Effector memory CD4-positive, alpha-beta T cell (primary cell): Measurements from ENCODE around the gene KCNT1.

ENCODE experiments used
- DNase-seq, 3 donors: peaks; one replicate each; pipeline ENCODE4 v3.0.0-alpha.2; 2020
- H3K27ac ChIP-seq: 2 replicates; pipeline ENCODE4 v1.7.0; 2013; ENCODE audit warnings: mild to moderate bottlenecking, low read length, moderate library complexity; ENCODE audit not compliant: insufficient read depth, poor library complexity, severe bottlenecking
- H3K27me3 ChIP-seq: replicated peaks from 2 replicates; pipeline ENCODE4 v1.7.0; 2013; ENCODE audit warnings: mild to moderate bottlenecking, low read length; ENCODE audit not compliant: insufficient read depth, control insufficient read depth, poor library complexity, severe bottlenecking
- H3K36me3 ChIP-seq: 2 replicates; pipeline ENCODE4 v1.7.0; 2013; ENCODE audit warnings: mild to moderate bottlenecking, low read length, moderate library complexity; ENCODE audit not compliant: control insufficient read depth, insufficient read depth
- H3K4me1 ChIP-seq: 2 replicates; pipeline ENCODE4 v1.7.0; 2013; ENCODE audit warnings: low read length, mild to moderate bottlenecking; ENCODE audit not compliant: control insufficient read depth, insufficient read depth, poor library complexity, severe bottlenecking
- H3K4me3 ChIP-seq: 2 replicates; pipeline ENCODE4 v1.7.0; 2013; ENCODE audit warnings: low read length, low read depth, mild to moderate bottlenecking; ENCODE audit not compliant: insufficient read depth, poor library complexity, severe bottlenecking
- H3K9me3 ChIP-seq: 2 replicates; pipeline ENCODE4 v1.7.0; 2013; ENCODE audit warnings: mild to moderate bottlenecking, low read length, moderate library complexity; ENCODE audit not compliant: control insufficient read depth

The KCNT1 gene

GRCh38 chr9:135763716-135764446 is 61.9 kb downstream of the KCNT1 start:
- no peaks in the 10 kb centered on the region for H3K4me1 ChIP-seq
- H3K9me3 ChIP-seq = no peaks in the 10 kb centered on the region
- H3K4me3 ChIP-seq = no peak overlapping the region
- DNase-seq = no peak
- no peaks in the 10 kb centered on the region for H3K36me3 ChIP-seq
- no peaks in the 10 kb centered on the region for H3K27me3 ChIP-seq
- no peak overlapping the region for H3K27ac ChIP-seq

DNA sequence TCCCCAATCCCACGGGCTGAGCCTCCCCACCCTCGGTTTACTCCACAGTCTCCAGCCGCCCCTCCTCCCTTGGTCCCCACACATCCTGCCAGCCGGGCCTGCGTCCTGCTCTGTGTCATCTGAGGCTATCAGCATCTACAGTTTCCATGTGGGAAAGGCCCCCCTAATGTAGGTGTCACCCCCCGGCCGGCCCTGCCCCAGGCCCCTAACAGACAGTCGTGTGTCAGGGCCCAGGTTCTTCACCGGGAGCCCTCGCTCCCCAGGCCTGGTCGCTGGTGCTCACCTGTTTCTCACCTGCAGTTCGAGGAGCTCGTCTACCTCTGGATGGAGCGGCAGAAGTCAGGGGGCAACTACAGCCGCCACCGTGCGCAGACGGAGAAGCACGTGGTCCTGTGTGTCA is 62.7 kb downstream of the KCNT1 start:
- no peak overlapping the region for H3K4me3 ChIP-seq

DNA sequence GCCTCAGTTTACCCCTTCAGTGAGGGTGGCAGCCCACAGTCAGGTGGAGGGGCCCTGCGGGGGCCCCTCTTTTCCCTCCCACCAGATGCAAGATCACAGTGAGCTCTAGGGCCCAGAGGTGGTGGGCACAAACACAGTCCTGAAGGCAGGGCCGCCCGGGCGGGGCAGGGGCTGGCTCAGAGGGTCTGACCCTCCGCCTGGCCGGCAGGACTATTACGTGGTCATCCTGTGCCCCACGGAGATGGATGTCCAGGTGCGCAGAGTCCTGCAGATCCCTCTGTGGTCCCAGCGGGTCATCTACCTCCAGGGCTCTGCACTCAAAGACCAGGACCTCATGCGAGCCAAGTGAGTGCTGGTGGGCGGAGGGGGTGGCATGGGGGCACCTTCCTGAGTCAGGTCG is 63.4 kb downstream of the KCNT1 start:
- no peak for DNase-seq
- no peaks in the 10 kb centered on the region for H3K27me3 ChIP-seq
- H3K36me3 ChIP-seq = no peaks in the 10 kb centered on the region
- H3K4me3 ChIP-seq = no peak overlapping the region
- H3K27ac ChIP-seq = no peak overlapping the region
- H3K9me3 ChIP-seq = no peaks in the 10 kb centered on the region
- H3K4me1 ChIP-seq = no peaks in the 10 kb centered on the region

More for the DNA sequence above, 62.7 kb downstream of the KCNT1 start:
- no peak for DNase-seq
- H3K36me3 ChIP-seq = no peaks in the 10 kb centered on the region
- H3K27ac ChIP-seq = no peak overlapping the region
- H3K9me3 ChIP-seq = no peaks in the 10 kb centered on the region
- no peaks in the 10 kb centered on the region for H3K27me3 ChIP-seq
- H3K4me1 ChIP-seq = no peaks in the 10 kb centered on the region

GRCh38 chr9:135766251-135766650 is 64.3 kb downstream of the KCNT1 start:
- Histone ChIP-seq H3K36me3 (no peaks in the 10 kb centered on the region), H3K4me1 (no peaks in the 10 kb centered on the region), H3K4me3 (no peak overlapping the region), H3K27me3 (no peaks in the 10 kb centered on the region), H3K9me3 (no peaks in the 10 kb centered on the region), H3K27ac (no peak overlapping the region)
- DNase-seq = no peak

- Histone ChIP-seq H3K4me1 (no peaks in the 10 kb centered on the region), H3K4me3 (no peak overlapping the region), H3K36me3 (no peaks in the 10 kb centered on the region), H3K9me3 (no peaks in the 10 kb centered on the region), H3K27ac (no peak overlapping the region), H3K27me3 (no peaks in the 10 kb centered on the region)
- no peak for DNase-seq
Observed at GRCh38 chr9:135766707-135767106, 64.7 kb downstream of the KCNT1 start.

GRCh38 chr9:135768516-135769218 is 66.7 kb downstream of the KCNT1 start:
- Histone ChIP-seq H3K4me1 (no peaks in the 10 kb centered on the region), H3K27ac (no peak overlapping the region), H3K36me3 (no peaks in the 10 kb centered on the region), H3K27me3 (no peaks in the 10 kb centered on the region), H3K9me3 (no peaks in the 10 kb centered on the region), H3K4me3 (no peak overlapping the region)
- DNase-seq = no peak

- Histone ChIP-seq H3K4me3 (no peak overlapping the region), H3K36me3 (no peaks in the 10 kb centered on the region), H3K4me1 (no peaks in the 10 kb centered on the region), H3K9me3 (no peaks in the 10 kb centered on the region), H3K27me3 (no peaks in the 10 kb centered on the region), H3K27ac (no peak overlapping the region)
- DNase-seq = no peak
Observed at GRCh38 chr9:135769489-135770202, 67.7 kb downstream of the KCNT1 start.

DNA sequence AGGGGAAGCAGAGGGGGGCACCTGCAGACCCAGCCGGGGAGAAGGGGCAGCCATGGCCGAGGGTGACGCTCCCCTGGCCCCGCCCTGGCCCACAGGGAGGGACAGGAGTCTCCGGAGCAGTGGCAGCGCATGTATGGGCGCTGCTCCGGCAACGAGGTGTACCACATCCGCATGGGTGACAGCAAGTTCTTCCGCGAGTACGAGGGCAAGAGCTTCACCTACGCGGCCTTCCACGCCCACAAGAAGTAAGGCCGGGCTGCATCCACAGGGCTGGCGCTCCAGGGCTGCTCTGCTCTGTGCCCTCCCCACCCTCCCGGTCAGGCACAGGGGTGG is 68.2 kb downstream of the KCNT1 start:
- Histone ChIP-seq H3K36me3 (no peaks in the 10 kb centered on the region), H3K4me1 (no peaks in the 10 kb centered on the region), H3K27ac (no peak overlapping the region), H3K4me3 (no peak overlapping the region), H3K27me3 (no peaks in the 10 kb centered on the region), H3K9me3 (no peaks in the 10 kb centered on the region)
- DNase-seq = no peak

- H3K4me3 ChIP-seq = no peak overlapping the region
- H3K27me3 ChIP-seq = no peaks in the 10 kb centered on the region
- no peaks in the 10 kb centered on the region for H3K36me3 ChIP-seq
- no peaks in the 10 kb centered on the region for H3K9me3 ChIP-seq
- no peak for DNase-seq
- H3K27ac ChIP-seq = no peak overlapping the region
- H3K4me1 ChIP-seq = no peaks in the 10 kb centered on the region
Observed at GRCh38 chr9:135770771-135771170, 68.8 kb downstream of the KCNT1 start.

GRCh38 chr9:135771401-135772051 is 69.5 kb downstream of the KCNT1 start:
- Histone ChIP-seq H3K36me3 (no peaks in the 10 kb centered on the region), H3K9me3 (no peaks in the 10 kb centered on the region), H3K4me3 (no peak overlapping the region), H3K27ac (no peak overlapping the region), H3K27me3 (no peaks in the 10 kb centered on the region), H3K4me1 (no peaks in the 10 kb centered on the region)
- no peak for DNase-seq
